B cell (primary cell): ENCODE results near the gene SLC45A2. TPM values are rescaled to one million over a fixed set of nuclear protein-coding genes. Genes with fewer than 3 reads are reported as not detected.

Experiments used
- ATAC-seq: fragments of 200-7000 bp; cut with Tn5 transposase; one replicate; pipeline ENCODE4 v1.10.0; 2021; ENCODE audit warnings: low read depth, mild to moderate bottlenecking, moderate number of reproducible peaks, moderate library complexity
- CTCF ChIA-PET: fragments of 350-600 bp; sonication (Branson Sonifier 250); formaldehyde crosslinking; loops from one replicate; lab custom pipeline; 2021; ENCODE audit warnings: antibody characterized with exemption, inconsistent platforms; lab: Charles Lee
- POLR2A ChIA-PET: fragments of 350-600 bp; sonication (Branson Sonifier 250); formaldehyde crosslinking; loops from one replicate; lab custom pipeline; 2021; ENCODE audit warnings: antibody characterized with exemption; lab: Charles Lee
- DNase-seq: peaks from one replicate; pipeline ENCODE4 v3.0.0; 2013
- H2AFZ ChIP-seq: 2 replicates; pipeline ENCODE4 v1.6.1; 2012; ENCODE audit warnings: mild to moderate bottlenecking, low read depth, low read length; ENCODE audit not compliant: insufficient read depth, poor library complexity, severe bottlenecking
- H3K27ac ChIP-seq, 2 donors: 1 replicate in 1 of 2; 2 replicates in 1 of 2; pipeline ENCODE4 v1.5.1; 2012 to 2013; ENCODE audit warnings: low read length in 2 of 2, mild to moderate bottlenecking in 2 of 2, moderate library complexity in 1 of 2
- H3K27me3 ChIP-seq, 4 experiments: fragments of 200-600 bp in 1 of 4; sonication (generic) in 1 of 4; replicated peaks in 1 of 4; 1 replicate in 2 of 4; 2 replicates in 2 of 4; pipeline versions ENCODE4 v1.6.1 to v1.7.0; 2013 to 2016; ENCODE audit warnings: low read length in 3 of 4, mild to moderate bottlenecking in 2 of 4, mixed read lengths in 1 of 4, moderate library complexity in 1 of 4; ENCODE audit not compliant: insufficient read depth in 4 of 4, control insufficient read depth in 3 of 4; ENCODE audit errors: control extremely low read depth in 1 of 4
- H3K36me3 ChIP-seq, 2 experiments: replicated peaks in 1 of 2; 1 replicate in 1 of 2; 2 replicates in 1 of 2; pipeline versions ENCODE4 v1.6.1 to v1.7.1; 2013; ENCODE audit warnings: low read length in 1 of 2; ENCODE audit not compliant: insufficient read depth in 2 of 2, control insufficient read depth in 1 of 2; ENCODE audit errors: control extremely low read depth in 1 of 2, extremely low read depth in 1 of 2
- H3K4me1 ChIP-seq, 2 donors: fragments of 200-600 bp in 1 of 2; sonication (generic) in 1 of 2; 1 replicate in 1 of 2; 2 replicates in 1 of 2; pipeline versions ENCODE4 v1.5.1 to v1.6.1; 2013 to 2017; ENCODE audit warnings: low read length in 2 of 2; ENCODE audit not compliant: control insufficient read depth in 2 of 2, insufficient read depth in 2 of 2
- H3K4me2 ChIP-seq: replicated peaks from 2 replicates; pipeline ENCODE3; 2012; ENCODE audit warnings: mild to moderate bottlenecking, low read depth, low read length; ENCODE audit not compliant: poor library complexity, severe bottlenecking
- H3K4me3 ChIP-seq, 5 experiments: fragments of 200-600 bp in 1 of 5; sonication (generic) in 1 of 5; 1 replicate in 3 of 5; 2 replicates in 2 of 5; pipeline versions ENCODE4 v1.5.1 to v1.7.0; 2011 to 2016; ENCODE audit warnings: low read length in 4 of 5, mild to moderate bottlenecking in 4 of 5, low read depth in 2 of 5, control low read depth in 1 of 5, moderate library complexity in 1 of 5; ENCODE audit not compliant: insufficient read depth in 1 of 5; ENCODE audit errors: control extremely low read depth in 1 of 5, extremely low read depth in 1 of 5
- H3K79me2 ChIP-seq: fragments of 200-600 bp; sonication (generic); one replicate; pipeline ENCODE4 v1.6.0; 2016; ENCODE audit warnings: low read length; ENCODE audit not compliant: control insufficient read depth, insufficient read depth
- H3K9ac ChIP-seq: fragments of 200-600 bp; sonication (generic); 2 replicates; pipeline ENCODE4 v1.6.1; 2017; ENCODE audit warnings: mild to moderate bottlenecking, low read length, moderate library complexity
- H3K9me3 ChIP-seq, 3 donors: one replicate each; pipeline versions ENCODE4 v1.6.1 to v1.7.1; 2013; ENCODE audit warnings: low read length in 2 of 3; ENCODE audit not compliant: control insufficient read depth in 2 of 3, insufficient read depth in 1 of 3; ENCODE audit errors: control extremely low read depth in 1 of 3
- H4K20me1 ChIP-seq: 2 replicates; pipeline ENCODE4 v1.6.0; 2012; ENCODE audit warnings: mild to moderate bottlenecking, low read length; ENCODE audit not compliant: insufficient read depth, control insufficient read depth, poor library complexity, severe bottlenecking
- H3K27ac Mint-ChIP-seq: one replicate; pipeline ENCODE4 v1.8.0; 2021; ENCODE audit warnings: mixed read lengths
- H3K27me3 Mint-ChIP-seq: one replicate; pipeline ENCODE4 v1.8.0; 2021; ENCODE audit warnings: mixed read lengths
- H3K4me1 Mint-ChIP-seq: one replicate; pipeline ENCODE4 v1.8.0; 2021; ENCODE audit warnings: mixed read lengths
- H3K4me3 Mint-ChIP-seq: one replicate; pipeline ENCODE4 v1.8.0; 2021; ENCODE audit warnings: mixed read lengths
- H3K9me3 Mint-ChIP-seq: one replicate; pipeline ENCODE4 v1.8.0; 2022; ENCODE audit warnings: mixed read lengths; ENCODE audit not compliant: insufficient read depth
- EZH2 ChIP-seq: IDR thresholded peaks from 2 replicates; pipeline ENCODE4 v1.6.1; 2012; ENCODE audit warnings: borderline replicate concordance, low read depth, mild to moderate bottlenecking, moderate library complexity, low read length; ENCODE audit not compliant: insufficient read depth, poor library complexity, severe bottlenecking
- WGBS: methylation state at CpG from one replicate; pipeline ENCODE4 v1.1.5; 2013; ENCODE audit warnings: missing lambda C conversion rate; ENCODE audit not compliant: insufficient coverage; 5-methylcytosine and 5-hydroxymethylcytosine counted together
- intact Hi-C: fragments of 100-400 bp; cut with micrococcal nuclease; formaldehyde crosslinking; loops from one replicate; pipeline ENCODE4 v1.10.0; 2022
- polyA plus RNA-seq: library from polyadenylated mRNA; depleted of rRNA; stranded (reverse); fragments of >200 nt; gene quantifications from 2 replicates; pipeline ENCODE4 v1.2.3, GENCODE V29; 2012
- total RNA-seq, 2 donors: library from RNA; stranded (reverse); fragments of 120-200 nt in 1 of 2; gene quantifications; 1 replicate in 1 of 2; 2 replicates in 1 of 2; pipeline versions ENCODE4 v1.2.3 to v1.2.4, GENCODE V29; 2013 to 2022
- TF ChIP-seq, protein P1 (sequence below): fragments of 200-600 bp; IDR thresholded peaks from one replicate; pipeline ENCODE4 v1.8.0; 2022; ENCODE audit warnings: antibody characterized with exemption, mild to moderate bottlenecking

The SLC45A2 gene
- total and polyA plus RNA-seq, 2 donors (not counting 1 experiment from before 2014, with no cell fraction given), result not detected

DNA sequence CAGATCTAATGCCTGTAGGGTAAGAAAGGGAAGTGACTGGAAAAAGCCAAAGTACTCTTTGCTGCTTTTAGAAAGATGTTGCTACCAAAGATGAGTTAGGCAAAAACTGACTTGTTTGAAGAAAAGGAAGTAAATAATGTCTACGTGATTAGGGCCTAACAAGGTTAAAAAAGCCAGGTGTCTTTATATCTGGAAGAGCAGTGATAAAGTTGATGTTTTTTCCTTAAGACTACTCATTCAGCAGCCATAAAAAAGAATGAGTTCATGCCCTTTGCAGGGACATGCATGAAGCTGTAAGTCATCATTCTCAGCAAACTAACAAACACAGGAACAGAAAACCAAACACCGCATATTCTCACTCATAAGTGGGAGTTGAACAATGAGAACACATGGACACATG lies 36.8 kb upstream of the SLC45A2 start:
- Histone ChIP-seq H2AFZ (no peak overlapping the region), H3K9me3 (no peaks in the 10 kb centered on the region), H3K4me3 (no peak overlapping the region), H3K36me3 (peaks cover 2 to 26% of the 10 kb centered on the region in 2 experiments), H3K79me2 (no peaks in the 10 kb centered on the region), H3K27me3 (no peaks in the 10 kb centered on the region), H3K4me1 (no peaks in the 10 kb centered on the region), H4K20me1 (no peaks in the 10 kb centered on the region), H3K4me2 (no peak overlapping the region), H3K27ac (no peak overlapping the region), H3K9ac (no peak overlapping the region)
- Mint-ChIP-seq H3K9me3 (no peaks in the 10 kb centered on the region), H3K27me3 (no peaks in the 10 kb centered on the region), H3K4me3 (no peak overlapping the region), H3K27ac (no peak overlapping the region), H3K4me1 (no peaks in the 10 kb centered on the region)
- ChIA-PET POLR2A (no interaction called here), CTCF (interaction anchor here (1.1 kb wide), 1 partner anchor 24 kb away, joined by 3 read pairs; no protein-coding TSS in a partner anchor)
- intact Hi-C loops, result no loop called here
- TF ChIP-seq, protein P1, sequence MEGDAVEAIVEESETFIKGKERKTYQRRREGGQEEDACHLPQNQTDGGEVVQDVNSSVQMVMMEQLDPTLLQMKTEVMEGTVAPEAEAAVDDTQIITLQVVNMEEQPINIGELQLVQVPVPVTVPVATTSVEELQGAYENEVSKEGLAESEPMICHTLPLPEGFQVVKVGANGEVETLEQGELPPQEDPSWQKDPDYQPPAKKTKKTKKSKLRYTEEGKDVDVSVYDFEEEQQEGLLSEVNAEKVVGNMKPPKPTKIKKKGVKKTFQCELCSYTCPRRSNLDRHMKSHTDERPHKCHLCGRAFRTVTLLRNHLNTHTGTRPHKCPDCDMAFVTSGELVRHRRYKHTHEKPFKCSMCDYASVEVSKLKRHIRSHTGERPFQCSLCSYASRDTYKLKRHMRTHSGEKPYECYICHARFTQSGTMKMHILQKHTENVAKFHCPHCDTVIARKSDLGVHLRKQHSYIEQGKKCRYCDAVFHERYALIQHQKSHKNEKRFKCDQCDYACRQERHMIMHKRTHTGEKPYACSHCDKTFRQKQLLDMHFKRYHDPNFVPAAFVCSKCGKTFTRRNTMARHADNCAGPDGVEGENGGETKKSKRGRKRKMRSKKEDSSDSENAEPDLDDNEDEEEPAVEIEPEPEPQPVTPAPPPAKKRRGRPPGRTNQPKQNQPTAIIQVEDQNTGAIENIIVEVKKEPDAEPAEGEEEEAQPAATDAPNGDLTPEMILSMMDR, result no peak
- no peak for TF ChIP-seq EZH2
- no peak for DNase-seq
- ATAC-seq, result no peak
- no CpG with 5 or more reads among the region's 2 CpGs for WGBS

DNA sequence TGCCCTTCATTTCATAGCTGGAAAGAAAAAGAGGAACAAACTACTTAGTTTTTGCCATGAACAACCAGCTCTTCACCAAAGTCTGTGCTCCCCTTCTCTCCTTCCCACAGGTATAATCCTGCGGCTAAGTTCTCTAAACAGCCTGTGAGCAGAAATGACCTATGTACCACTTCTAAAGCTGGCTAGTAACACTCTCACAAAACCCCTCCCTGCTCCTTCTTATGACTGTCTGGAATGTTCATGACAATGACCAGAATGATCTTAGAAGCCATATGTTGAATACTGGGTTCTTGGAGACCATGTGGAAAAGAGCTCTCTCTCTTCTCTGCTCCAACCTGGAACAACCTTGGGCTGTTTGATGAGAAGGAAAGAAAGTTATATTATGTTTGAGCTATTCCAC lies 36.2 kb upstream of the SLC45A2 start:
- H3K79me2 ChIP-seq, result no peaks in the 10 kb centered on the region
- ATAC-seq, result no peak
- no peak overlapping the region for H3K27ac ChIP-seq
- no peaks in the 10 kb centered on the region for H3K4me1 ChIP-seq
- DNase-seq, result no peak
- Mint-ChIP-seq H3K9me3 (no peaks in the 10 kb centered on the region), H3K27me3 (no peaks in the 10 kb centered on the region), H3K27ac (no peak overlapping the region), H3K4me3 (no peak overlapping the region), H3K4me1 (no peaks in the 10 kb centered on the region)
- intact Hi-C loops, result no loop called here
- no peaks in the 10 kb centered on the region for H3K27me3 ChIP-seq
- no peak overlapping the region for H3K4me2 ChIP-seq
- H3K9me3 ChIP-seq, result no peaks in the 10 kb centered on the region
- TF ChIP-seq, protein P1, result no peak
- no peak for TF ChIP-seq EZH2
- ChIA-PET POLR2A (no interaction called here), CTCF (interaction anchor here (0.6 to 1.1 kb wide), 2 partner anchors 23 to 86 kb away, joined by 3 to 6 read pairs; no protein-coding TSS in a partner anchor)
- no peak overlapping the region for H3K9ac ChIP-seq
- H4K20me1 ChIP-seq, result no peaks in the 10 kb centered on the region
- H3K36me3 ChIP-seq, result peaks cover 2 to 26% of the 10 kb centered on the region in 2 experiments
- no peak overlapping the region for H2AFZ ChIP-seq
- 92% methylated on average over 1 of the region's 1 CpG for whole genome bisulfite sequencing
- no peak overlapping the region for H3K4me3 ChIP-seq
